ENCODE results near the gene VPS37C.
A peak's percentile ranks its signal among the peaks of the same experiment; 100 is the strongest.
"Not testable (repeated sequence)": the region's sequence is repeated elsewhere in the genome, so short reads cannot be mapped to it uniquely, and the experiment has no call there.

Gene VPS37C

DNA sequence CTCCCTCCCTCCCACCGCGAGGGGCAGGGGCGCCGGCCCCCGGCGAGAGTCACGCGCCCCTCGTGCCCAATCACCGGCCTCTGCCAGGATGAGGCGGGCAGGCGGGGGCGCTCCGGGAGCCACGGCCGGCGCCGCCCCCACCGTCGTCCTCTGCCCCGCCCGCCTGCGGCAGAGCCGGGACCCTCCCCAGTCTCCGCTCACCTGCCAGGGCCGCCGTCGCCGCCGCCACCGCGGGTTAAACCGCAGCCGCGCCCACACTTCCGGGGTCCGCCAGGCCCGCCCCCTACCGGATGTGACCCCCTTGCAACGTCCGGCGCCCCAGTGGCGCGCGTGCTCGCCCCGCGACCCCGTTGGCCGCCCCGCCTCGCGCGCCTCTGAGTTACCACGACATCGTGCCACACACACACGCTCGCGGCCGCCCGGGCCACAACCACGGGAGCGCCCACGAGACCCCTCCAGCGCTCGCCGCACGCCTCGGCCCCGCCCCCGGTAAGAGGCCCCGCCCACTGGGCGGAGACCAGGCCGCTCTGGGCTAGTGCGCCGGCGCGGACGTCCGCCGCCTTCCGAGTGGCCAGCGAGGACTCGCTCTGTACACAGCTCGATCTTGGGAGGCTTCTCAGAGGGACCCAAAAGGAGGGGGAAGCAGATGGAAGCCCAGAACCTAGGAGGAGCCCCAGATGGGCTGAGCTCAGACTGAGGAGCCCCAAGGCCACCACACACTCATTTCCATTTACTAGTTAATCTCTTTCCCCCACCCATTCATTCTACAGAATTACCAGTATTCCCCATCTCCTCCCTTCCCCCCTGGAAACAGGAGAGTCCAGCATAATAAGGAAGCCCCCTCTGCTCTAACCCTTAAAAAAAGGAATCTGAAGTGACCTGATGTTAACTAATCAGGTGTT is at the start of gene VPS37C:
Gene VPS37C (minus strand): TSS at position 237 of the 902 bp plus-strand sequence. CDS start 22,597 bp downstream, outside the sequence.
- H3K4me3 ChIP-seq (ENCODE audit: low read depth, low read length) = peak within 1 kb of the TSS; percentile 66

DNA sequence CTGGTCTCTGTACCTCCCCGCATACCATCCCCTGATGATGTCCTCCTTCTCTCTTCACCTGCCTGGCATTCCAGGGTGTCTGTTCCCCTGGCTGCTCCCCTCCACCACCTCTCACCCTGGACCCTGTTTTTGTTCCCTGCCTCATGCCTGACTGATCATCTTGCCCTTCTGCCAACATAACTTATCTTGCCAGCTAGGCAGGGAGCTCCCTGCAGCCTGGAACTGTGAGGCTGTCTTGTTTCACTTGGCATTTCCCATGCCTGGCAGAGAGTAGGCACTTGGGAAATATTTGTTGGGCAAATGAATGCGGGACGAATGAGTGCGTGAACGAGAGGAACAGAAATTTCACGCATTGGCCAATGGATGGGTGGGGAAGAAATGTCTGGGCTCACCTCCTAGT is 49.4 kb upstream of the VPS37C start:
- not testable (repeated sequence) for H3K4me3 ChIP-seq (ENCODE audit: low read depth, low read length)

DNA sequence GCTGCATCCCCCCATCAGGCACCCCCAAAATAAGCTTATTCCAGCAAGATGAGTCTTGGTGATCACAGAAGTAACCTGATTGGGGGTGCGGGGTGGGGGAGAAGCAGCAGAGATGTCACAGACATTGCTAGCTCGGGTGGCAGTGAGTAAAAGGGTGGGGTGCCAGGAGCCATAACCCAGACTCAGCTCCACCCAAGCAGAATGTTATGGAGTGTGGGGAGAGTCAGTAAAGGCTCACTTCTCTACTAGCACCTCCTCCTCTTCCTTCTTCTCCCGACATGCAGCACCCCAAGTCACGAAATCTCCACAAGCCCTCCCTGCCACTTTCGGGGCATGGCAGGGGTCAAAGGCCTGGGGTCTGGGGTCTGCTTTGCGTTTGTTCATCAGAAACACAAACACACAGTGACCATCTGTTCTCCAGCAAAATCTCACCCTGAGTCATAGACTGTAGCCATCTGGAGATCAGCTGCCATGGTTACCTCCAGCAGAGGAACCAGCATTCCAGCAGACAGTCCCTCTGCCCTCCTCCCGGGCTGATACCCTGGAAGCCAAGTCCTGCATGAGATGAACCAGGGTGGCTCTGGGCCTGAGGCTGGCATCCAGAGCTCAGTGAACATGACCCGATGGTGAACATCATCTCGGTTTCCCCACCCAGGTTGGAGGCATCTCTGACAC is 46.5 kb upstream of the VPS37C start:
- H3K4me3 ChIP-seq (ENCODE audit: low read depth, low read length) = not testable (repeated sequence)

DNA sequence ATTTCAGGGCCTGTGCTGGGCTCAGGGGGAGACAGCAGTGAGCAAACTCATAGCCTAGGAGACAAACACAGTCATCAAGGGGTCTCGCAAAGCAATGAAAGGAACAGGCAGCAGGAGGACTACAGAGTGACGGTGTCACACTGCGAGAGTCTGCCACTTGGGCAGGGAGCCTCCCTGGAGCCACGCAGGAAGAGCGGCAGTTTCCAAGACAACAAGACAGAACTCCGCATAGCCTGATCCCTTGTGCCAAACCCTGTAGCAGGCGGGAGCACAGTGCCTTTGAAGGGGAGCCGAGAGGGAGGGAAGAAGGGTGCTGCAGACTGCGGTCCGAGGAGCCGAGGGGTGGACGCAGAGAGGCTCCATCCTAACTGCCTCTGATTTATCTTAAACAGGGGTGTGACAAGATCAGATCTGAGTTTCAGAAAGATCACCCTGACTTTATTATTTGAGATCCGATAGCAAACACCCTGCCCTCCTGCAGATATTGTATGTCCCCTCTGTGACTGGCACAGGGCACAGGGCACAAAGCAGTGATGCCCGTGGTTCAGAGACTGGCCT is 43.4 kb upstream of the VPS37C start:
- H3K4me3 ChIP-seq (ENCODE audit: low read depth, low read length) = not testable (repeated sequence)

DNA sequence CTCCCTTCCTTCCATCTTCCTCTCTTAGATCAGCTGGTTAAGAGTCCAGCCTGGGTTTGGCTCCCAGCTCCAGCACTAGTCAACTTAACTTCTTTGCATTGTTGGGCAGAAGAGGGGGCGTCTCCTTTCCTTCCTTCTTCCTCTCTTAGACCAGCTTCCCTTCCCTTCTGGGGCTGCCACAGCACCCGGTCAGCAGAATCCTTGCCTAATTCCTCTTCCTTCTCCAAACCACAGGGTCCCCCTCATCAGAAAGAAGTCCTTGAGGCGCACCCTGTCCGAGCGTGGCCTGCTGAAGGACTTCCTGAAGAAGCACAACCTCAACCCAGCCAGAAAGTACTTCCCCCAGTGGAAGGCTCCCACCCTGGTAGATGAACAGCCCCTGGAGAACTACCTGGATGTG is 42.6 kb upstream of the VPS37C start:
- H3K4me3 ChIP-seq (ENCODE audit: low read depth, low read length) = not testable (repeated sequence)

DNA sequence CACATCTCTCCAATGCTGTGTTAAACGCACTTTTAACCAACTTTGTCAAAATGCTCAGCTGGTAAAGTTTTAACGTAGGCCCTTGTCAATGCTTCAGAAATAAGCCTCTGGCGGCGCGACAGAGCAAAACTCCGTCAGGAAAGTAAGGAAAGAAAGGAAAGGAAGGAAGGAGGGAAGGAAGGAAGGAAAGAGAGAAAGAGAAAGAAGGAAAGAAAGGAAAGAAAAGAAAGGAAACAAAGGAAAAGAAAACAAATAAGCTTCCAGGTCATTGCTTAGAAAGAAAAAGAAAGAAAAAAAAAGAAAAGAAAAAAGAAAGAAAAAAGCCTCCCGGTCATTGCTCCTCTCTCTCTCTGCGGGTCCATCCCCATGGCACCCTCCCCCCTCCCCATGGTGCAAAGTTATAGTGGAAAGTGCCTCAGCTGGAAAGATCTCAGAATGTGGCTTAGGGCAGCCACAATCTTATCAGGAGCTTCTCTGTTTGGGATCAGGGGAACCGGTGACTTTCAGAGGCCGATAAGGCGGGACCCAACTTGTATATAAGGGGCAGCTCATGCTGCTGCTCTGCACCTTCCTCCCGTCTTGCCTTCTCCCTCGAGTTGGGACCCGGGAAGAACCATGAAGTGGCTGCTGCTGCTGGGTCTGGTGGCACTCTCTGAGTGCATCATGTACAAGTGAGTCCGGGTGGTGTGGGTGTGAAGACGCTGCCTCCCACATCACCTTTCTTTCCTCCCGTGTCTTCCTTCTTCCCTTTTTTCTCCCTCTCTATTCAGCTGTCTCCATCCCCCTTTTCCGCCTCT is 41.9 kb upstream of the VPS37C start, which contains the start of gene PGA3:
Gene PGA3 (plus strand): TSS at position 566 of the 797 bp plus-strand sequence. CDS start 50 bp downstream, at position 616.
- not testable (repeated sequence) for H3K4me3 ChIP-seq (ENCODE audit: low read depth, low read length)

GRCh38 chr11:61201476-61201875 is 40.2 kb upstream of the VPS37C start:
- H3K4me3 ChIP-seq (ENCODE audit: low read depth, low read length) = no peak overlapping the region

DNA sequence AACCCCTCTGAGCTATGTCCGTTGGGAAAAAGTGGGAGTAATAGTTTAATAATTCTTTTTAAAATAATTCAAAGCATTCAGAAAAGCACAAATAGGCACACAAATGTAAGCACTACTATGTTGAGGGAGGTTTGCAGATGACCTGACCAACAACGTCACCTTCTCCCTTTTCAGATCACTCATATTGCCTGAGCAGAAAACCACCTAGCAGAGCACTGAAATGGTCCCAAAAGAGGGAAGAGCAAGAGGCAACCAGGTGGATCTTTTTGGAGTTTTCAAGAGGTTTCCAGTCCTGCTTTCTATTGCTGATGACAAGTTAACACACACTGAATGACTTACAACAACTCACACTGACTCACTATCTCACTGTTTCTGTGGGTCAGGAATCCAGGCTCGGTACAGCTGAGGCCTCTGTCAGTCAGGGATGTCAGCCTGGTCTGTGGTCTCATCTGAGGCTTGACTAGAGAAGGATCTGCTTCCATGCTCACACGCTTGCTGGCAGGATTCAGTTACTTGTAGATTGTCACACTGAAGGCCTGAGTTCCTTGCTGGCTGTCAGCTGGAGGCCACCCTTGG is 37.8 kb upstream of the VPS37C start:
- H3K4me3 ChIP-seq (ENCODE audit: low read depth, low read length) = no peak overlapping the region

- no peak overlapping the region for H3K4me3 ChIP-seq (ENCODE audit: low read depth, low read length)
Observed at GRCh38 chr11:61198361-61198760, 37.1 kb upstream of the VPS37C start.

DNA sequence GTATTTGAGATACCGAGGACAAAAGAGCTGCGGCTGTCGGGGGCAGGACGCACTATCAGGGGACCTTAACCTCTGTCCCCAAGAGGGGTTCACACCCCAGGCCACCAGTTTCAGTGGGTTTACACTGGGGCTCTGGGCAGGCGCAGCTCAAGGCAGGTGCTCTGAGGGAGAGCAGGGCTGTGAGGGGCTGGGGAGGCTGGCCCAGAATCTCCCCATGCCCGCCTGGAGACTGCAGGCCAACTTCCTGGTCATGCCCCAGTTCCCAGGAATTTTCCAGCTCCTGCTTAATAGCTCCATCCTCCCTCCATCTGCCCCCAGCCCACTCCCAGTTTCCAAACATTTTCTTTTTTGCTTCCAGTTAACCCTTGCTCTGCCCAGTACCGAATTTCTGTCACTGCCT is 34.5 kb upstream of the VPS37C start:
- H3K4me3 ChIP-seq (ENCODE audit: low read depth, low read length) = no peak overlapping the region

- H3K4me3 ChIP-seq (ENCODE audit: low read depth, low read length) = no peak overlapping the region
Observed at GRCh38 chr11:61194981-61195695, 33.9 kb upstream of the VPS37C start.

GRCh38 chr11:61194169-61194671 is 33.0 kb upstream of the VPS37C start:
- no peak overlapping the region for H3K4me3 ChIP-seq (ENCODE audit: low read depth, low read length)

- no peak overlapping the region for H3K4me3 ChIP-seq (ENCODE audit: low read depth, low read length)
Observed at GRCh38 chr11:61193596-61193995, 32.4 kb upstream of the VPS37C start.

GRCh38 chr11:61189933-61190332 is 28.7 kb upstream of the VPS37C start:
- no peak overlapping the region for H3K4me3 ChIP-seq (ENCODE audit: low read depth, low read length)

GRCh38 chr11:61187505-61188130 is 26.4 kb upstream of the VPS37C start:
- no peak overlapping the region for H3K4me3 ChIP-seq (ENCODE audit: low read depth, low read length)

GRCh38 chr11:61186504-61186903 is 25.3 kb upstream of the VPS37C start:
- no peak overlapping the region for H3K4me3 ChIP-seq (ENCODE audit: low read depth, low read length)

DNA sequence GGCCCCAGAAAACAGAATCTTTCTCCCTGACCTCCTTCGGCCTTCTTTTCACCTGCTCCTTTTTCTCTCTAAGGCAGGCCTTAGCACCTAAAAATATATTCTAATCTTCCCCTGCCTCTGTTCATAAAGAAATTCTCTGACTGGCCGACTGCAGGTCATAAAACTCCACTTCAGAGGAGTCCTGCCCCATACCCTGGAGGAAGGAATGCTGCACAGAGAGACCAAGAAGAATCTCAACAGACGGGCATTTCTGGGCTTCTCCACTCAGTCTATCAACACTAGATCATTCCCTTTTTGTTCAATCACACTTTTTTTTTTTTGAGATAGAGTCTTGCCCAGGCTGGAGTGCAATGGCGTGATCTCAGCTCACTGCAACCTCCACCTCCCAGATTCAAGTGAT is 22.4 kb upstream of the VPS37C start:
- no peak overlapping the region for H3K4me3 ChIP-seq (ENCODE audit: low read depth, low read length)

DNA sequence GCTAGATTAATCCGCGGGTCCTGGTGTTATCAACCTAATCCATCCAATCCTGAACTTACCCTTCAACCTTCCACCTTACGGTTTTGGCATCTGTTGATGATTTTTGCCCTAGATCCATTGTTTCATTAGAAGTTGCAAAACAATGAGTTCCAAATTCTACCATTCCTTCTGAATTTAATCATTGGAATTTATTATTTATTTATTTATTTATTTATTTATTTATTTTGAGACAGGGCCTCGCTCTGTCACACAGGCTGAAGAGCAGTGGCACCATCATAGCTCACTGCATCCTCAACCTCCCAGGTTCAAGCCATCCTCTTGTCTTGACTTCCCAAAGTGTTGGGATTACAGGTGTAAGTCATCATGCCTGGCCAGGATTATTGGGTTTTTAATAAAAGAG is 20.3 kb upstream of the VPS37C start:
- no peak overlapping the region for H3K4me3 ChIP-seq (ENCODE audit: low read depth, low read length)

GRCh38 chr11:61180205-61180604 is 19.0 kb upstream of the VPS37C start:
- H3K4me3 ChIP-seq (ENCODE audit: low read depth, low read length) = not testable (repeated sequence)

Data from iPS-11a (cell line).